IMR-90 (cell line): ENCODE measurements around the gene SLC7A9.

Source experiments
- CEBPB ChIP-seq: IDR thresholded peaks from 2 replicates; pipeline ENCODE4 v1.6.1; 2012; ENCODE audit warnings: low read depth, low read length, improper control_type of control experiment
- MAFK ChIP-seq: IDR thresholded peaks from 2 replicates; pipeline ENCODE4 v1.6.1; 2012; ENCODE audit warnings: low read depth, low read length, improper control_type of control experiment
- MAZ ChIP-seq: IDR thresholded peaks from 2 replicates; pipeline ENCODE4 v1.6.1; 2012; ENCODE audit warnings: low read depth, mild to moderate bottlenecking, low read length, improper control_type of control experiment, moderate library complexity, borderline replicate concordance
- POLR2A ChIP-seq: IDR thresholded peaks from 2 replicates; pipeline ENCODE4 v1.6.1; 2012; ENCODE audit warnings: mild to moderate bottlenecking, low read depth, low read length
- TF ChIP-seq, protein P1 (sequence below): conservative IDR thresholded peaks from 2 replicates; pipeline ENCODE4 v1.5.1; 2012; ENCODE audit warnings: mild to moderate bottlenecking, low read depth, low read length, improper control_type of control experiment
- TF ChIP-seq, protein P2 (sequence below): fragments of 150-350 bp; IDR thresholded peaks from 2 replicates; pipeline ENCODE4 v1.6.1; 2017; ENCODE audit warnings: mild to moderate bottlenecking, antibody characterized with exemption, low read length, low read depth

DNA sequence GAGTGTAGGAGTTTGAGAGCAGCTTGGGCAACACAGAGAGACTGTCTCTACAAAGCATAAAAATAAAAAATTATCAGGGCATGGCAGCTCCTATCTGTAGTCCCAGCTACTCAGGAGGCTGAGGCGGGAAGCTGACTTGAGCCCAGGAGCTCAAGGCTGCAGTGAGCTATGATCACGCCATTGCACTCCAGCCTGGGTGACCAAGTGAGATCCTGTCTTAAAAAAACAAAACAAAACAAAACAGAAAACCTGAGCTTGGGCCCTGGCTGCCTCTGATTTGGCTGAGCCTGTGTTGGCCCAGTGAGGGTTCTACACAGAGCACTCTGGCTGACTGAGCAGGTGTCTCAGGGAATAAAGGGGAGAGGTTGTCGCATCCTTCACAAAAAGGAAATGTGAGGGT, 8.0 kb downstream of the SLC7A9 start:
- TF ChIP-seq MAFK (no peak), POLR2A (no peak), MAZ (no peak), CEBPB (no peak)
- TF ChIP-seq, protein P1, sequence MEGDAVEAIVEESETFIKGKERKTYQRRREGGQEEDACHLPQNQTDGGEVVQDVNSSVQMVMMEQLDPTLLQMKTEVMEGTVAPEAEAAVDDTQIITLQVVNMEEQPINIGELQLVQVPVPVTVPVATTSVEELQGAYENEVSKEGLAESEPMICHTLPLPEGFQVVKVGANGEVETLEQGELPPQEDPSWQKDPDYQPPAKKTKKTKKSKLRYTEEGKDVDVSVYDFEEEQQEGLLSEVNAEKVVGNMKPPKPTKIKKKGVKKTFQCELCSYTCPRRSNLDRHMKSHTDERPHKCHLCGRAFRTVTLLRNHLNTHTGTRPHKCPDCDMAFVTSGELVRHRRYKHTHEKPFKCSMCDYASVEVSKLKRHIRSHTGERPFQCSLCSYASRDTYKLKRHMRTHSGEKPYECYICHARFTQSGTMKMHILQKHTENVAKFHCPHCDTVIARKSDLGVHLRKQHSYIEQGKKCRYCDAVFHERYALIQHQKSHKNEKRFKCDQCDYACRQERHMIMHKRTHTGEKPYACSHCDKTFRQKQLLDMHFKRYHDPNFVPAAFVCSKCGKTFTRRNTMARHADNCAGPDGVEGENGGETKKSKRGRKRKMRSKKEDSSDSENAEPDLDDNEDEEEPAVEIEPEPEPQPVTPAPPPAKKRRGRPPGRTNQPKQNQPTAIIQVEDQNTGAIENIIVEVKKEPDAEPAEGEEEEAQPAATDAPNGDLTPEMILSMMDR: no peak
- TF ChIP-seq, protein P2, sequence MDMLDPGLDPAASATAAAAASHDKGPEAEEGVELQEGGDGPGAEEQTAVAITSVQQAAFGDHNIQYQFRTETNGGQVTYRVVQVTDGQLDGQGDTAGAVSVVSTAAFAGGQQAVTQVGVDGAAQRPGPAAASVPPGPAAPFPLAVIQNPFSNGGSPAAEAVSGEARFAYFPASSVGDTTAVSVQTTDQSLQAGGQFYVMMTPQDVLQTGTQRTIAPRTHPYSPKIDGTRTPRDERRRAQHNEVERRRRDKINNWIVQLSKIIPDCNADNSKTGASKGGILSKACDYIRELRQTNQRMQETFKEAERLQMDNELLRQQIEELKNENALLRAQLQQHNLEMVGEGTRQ: no peak
